Measurements from ENCODE around the gene PRICKLE4. TPM values are rescaled to one million over a fixed set of nuclear protein-coding genes. Genes with fewer than 3 reads are reported as not detected.
A peak's percentile ranks its signal among the peaks of the same experiment; 100 is the strongest.

PRICKLE4 gene
- total RNA-seq, 1 donor from 2014 or later: 2.3 TPM

DNA sequence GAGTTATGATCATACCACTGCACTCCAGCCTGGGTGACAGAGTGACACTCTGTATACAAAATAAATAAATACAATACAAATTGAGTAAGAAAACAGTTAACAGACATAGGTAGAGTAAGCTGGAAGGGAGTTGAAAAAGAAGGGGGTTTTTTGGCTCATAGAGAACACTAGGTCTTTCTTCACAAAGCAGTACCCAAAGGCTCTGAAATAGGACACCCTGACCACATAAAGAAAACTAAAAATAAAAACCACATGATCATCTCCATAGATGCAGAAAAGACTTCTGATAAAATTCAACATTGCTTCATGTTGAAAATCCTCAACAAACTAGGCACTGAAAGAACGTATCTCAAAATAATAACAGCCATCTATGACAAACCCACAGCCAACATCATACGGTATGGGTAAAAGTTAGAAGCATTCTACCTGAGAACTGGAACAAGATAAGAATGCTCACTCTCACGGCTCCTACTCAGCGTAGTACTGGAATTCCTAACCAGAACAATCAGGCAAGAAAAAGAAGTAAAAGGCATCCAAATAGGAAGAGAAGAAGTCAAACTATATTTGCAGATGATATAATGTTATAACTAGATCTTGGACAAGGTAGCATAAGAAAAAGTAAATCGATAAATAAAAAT, 55.6 kb downstream of the PRICKLE4 start:
- Mint-ChIP-seq H3K4me3 (ENCODE audit: unreplicated experiment) (no peak overlapping the region), H3K27ac (ENCODE audit: unreplicated experiment) (peak overlapping the region; percentile 46), H3K36me3 (ENCODE audit: unreplicated experiment) (peaks cover 5% of the 10 kb centered on the region), H3K9me3 (ENCODE audit: unreplicated experiment) (peaks cover 8% of the 10 kb centered on the region), H3K4me1 (ENCODE audit: unreplicated experiment) (peaks cover 7% of the 10 kb centered on the region), H3K27me3 (ENCODE audit: unreplicated experiment) (no peaks in the 10 kb centered on the region)
- TF ChIP-seq, protein P1, sequence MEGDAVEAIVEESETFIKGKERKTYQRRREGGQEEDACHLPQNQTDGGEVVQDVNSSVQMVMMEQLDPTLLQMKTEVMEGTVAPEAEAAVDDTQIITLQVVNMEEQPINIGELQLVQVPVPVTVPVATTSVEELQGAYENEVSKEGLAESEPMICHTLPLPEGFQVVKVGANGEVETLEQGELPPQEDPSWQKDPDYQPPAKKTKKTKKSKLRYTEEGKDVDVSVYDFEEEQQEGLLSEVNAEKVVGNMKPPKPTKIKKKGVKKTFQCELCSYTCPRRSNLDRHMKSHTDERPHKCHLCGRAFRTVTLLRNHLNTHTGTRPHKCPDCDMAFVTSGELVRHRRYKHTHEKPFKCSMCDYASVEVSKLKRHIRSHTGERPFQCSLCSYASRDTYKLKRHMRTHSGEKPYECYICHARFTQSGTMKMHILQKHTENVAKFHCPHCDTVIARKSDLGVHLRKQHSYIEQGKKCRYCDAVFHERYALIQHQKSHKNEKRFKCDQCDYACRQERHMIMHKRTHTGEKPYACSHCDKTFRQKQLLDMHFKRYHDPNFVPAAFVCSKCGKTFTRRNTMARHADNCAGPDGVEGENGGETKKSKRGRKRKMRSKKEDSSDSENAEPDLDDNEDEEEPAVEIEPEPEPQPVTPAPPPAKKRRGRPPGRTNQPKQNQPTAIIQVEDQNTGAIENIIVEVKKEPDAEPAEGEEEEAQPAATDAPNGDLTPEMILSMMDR (IDR thresholded peaks at IDR 0.05): no peak
- DNase-seq (ENCODE audit: extremely low spot score, unreplicated experiment): no peak

DNA sequence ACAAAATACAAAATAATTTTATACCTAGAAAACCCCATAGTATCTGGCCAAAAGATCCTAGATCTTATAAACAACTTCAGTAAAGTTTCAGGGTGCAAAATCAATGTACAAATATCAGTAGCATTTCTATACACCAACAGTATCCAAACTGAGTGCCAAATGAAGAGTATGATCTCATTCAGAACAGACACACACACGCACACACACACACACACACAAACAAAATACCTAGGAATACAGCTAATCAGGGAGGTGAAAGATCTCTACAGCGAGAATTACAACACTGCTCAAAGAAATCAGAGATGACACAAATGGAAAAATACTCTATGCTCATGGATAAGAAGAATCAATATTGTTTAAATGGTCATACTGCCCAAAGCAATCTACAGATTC, 56.1 kb downstream of the PRICKLE4 start:
- Mint-ChIP-seq H3K27ac (ENCODE audit: unreplicated experiment) (no peak overlapping the region), H3K27me3 (ENCODE audit: unreplicated experiment) (no peaks in the 10 kb centered on the region), H3K4me3 (ENCODE audit: unreplicated experiment) (no peak overlapping the region), H3K36me3 (ENCODE audit: unreplicated experiment) (peaks cover 5% of the 10 kb centered on the region), H3K4me1 (ENCODE audit: unreplicated experiment) (peaks cover 7% of the 10 kb centered on the region), H3K9me3 (ENCODE audit: unreplicated experiment) (peaks cover 8% of the 10 kb centered on the region)
- TF ChIP-seq, protein P1 (IDR thresholded peaks at IDR 0.05): no peak
- DNase-seq (ENCODE audit: extremely low spot score, unreplicated experiment): no peak

Other genes starting within 250 kb of the PRICKLE4 start
- 24.7 and 26.9 TPM in 2 replicates for gene FOXP4, start 234.4 kb upstream of the PRICKLE4 start, total RNA-seq
- 74.1 and 75.9 TPM in 2 replicates for gene MDFI, start 142.3 kb upstream of the PRICKLE4 start, total RNA-seq
- 8.9 and 11.1 TPM in 2 replicates for gene TFEB, start 45.2 kb upstream of the PRICKLE4 start, total RNA-seq
- not detected in 2 replicates for gene PGC, start 33.4 kb upstream of the PRICKLE4 start, total RNA-seq
- 3.4 and 3.9 TPM in 2 replicates for gene FRS3, start 882 bp upstream of the PRICKLE4 start, total RNA-seq
- gene TOMM6, start 6.9 kb downstream of the PRICKLE4 start, total RNA-seq: 133 TPM in 2 replicates
- gene USP49, start 114.6 kb downstream of the PRICKLE4 start, total RNA-seq: 5.2 and 5.4 TPM in 2 replicates
- 24.3 and 30.0 TPM in 2 replicates for gene MED20, start 140.4 kb downstream of the PRICKLE4 start, total RNA-seq
- gene BYSL, start 140.7 kb downstream of the PRICKLE4 start, total RNA-seq: 20.2 and 22.7 TPM in 2 replicates
- gene CCND3, start 161.0 kb downstream of the PRICKLE4 start, total RNA-seq: 82.7 and 91.2 TPM in 2 replicates

All from osteocyte (in vitro differentiated cells).